Ovary (tissue), 3 donors: Measurements from ENCODE around the gene ELMOD3.
A peak's percentile ranks its signal among the peaks of the same experiment; 100 is the strongest.

Experiments
- EP300 ChIP-seq: sonication (generic); formaldehyde crosslinking; IDR thresholded peaks from one replicate; pipeline ENCODE4 v1.6.1; 2017; ENCODE audit warnings: antibody characterized with exemption
- TF ChIP-seq, protein P1 (sequence below), 3 donors: fragments of 450-650 bp in 2 of 3; fragments of 200-600 bp in 1 of 3; IDR thresholded peaks; one replicate each; pipeline versions ENCODE4 v1.5.1 to v1.8.0; 2016 to 2022; ENCODE audit warnings: antibody characterized with exemption in 3 of 3, mild to moderate bottlenecking in 1 of 3
- donor health status: DM: no; HTN: no; CAD: no.

DNA sequence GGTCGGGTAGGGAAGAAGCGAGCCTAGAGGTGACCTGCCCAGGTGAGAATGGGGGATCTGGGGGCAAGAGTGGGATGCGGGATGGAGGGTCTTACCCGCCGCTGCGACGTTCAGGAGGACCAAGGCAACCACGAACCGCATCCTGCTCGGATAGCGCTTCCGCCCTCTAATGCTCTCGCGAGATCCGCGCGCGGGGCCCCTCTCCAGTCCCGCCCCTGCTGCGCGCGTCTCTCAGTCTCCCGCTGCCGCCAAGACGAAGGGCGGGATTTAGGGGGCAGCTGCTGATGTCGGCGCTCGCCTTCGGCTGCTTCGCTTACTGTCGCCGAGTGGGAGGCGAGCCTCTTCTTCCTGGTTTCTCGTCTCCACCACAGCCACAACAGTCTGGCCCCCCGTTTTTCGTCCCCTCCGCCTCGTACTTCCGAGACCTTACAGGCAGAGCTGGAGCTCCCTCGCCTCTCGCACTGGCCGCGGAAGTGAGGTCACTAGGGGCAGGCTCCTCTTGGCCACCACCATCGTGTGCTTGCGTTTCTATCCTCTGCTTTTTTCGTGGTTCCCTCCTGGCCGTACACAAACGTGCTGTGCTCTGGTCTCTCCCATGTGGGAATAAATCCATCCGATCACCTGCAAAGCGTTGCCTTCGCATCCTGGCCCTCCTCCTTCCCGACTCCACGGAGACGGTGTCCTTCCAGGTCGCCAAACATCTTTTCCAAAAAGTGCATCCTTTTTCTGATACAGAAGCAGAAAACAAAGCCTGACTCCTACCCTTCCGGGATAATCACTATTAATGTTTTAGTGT lies 26.5 kb upstream of the ELMOD3 start, which contains the start of gene TGOLN2:
- no peak for TF ChIP-seq EP300
- TF ChIP-seq, protein P1, sequence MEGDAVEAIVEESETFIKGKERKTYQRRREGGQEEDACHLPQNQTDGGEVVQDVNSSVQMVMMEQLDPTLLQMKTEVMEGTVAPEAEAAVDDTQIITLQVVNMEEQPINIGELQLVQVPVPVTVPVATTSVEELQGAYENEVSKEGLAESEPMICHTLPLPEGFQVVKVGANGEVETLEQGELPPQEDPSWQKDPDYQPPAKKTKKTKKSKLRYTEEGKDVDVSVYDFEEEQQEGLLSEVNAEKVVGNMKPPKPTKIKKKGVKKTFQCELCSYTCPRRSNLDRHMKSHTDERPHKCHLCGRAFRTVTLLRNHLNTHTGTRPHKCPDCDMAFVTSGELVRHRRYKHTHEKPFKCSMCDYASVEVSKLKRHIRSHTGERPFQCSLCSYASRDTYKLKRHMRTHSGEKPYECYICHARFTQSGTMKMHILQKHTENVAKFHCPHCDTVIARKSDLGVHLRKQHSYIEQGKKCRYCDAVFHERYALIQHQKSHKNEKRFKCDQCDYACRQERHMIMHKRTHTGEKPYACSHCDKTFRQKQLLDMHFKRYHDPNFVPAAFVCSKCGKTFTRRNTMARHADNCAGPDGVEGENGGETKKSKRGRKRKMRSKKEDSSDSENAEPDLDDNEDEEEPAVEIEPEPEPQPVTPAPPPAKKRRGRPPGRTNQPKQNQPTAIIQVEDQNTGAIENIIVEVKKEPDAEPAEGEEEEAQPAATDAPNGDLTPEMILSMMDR (IDR thresholded peaks at IDR 0.05): peak in 1 of 3 donors; percentile 17
